Neural cell (in vitro differentiated cells): ENCODE data around the gene PFDN5.

Experiments
- CTCF ChIP-seq: fragments of 450-650 bp; IDR thresholded peaks from 2 replicates; pipeline ENCODE4 v1.5.1; 2014; ENCODE audit warnings: antibody characterized with exemption, mild to moderate bottlenecking, moderate library complexity; ENCODE audit not compliant: poor library complexity, severe bottlenecking
- EP300 ChIP-seq: fragments of 450-650 bp; conservative IDR thresholded peaks from 2 replicates; pipeline ENCODE4 v1.6.1; 2014; ENCODE audit warnings: antibody characterized with exemption, mild to moderate bottlenecking, moderate library complexity; ENCODE audit not compliant: poor library complexity, severe bottlenecking

GRCh38 chr12:53347905-53348304 lies 52.6 kb downstream of the PFDN5 start:
- TF ChIP-seq CTCF (no peak), EP300 (no peak)
